Gastrocnemius medialis (tissue), 4 donors: ENCODE data around the gene CCL7. TPM values are rescaled to one million over a fixed set of nuclear protein-coding genes. Genes with fewer than 3 reads are reported as not detected.

Experiments used
- ATAC-seq, 2 donors: fragments of 150-250 bp; one replicate each; pipeline ENCODE4 v1.9.1; 2016
- DNase-seq, 2 donors: peaks; one replicate each; pipeline ENCODE4 v3.0.0-alpha.2; 2019
- H3K27ac ChIP-seq, 4 donors: fragments of 200-600 bp; sonication (generic); 1 replicate in 1 of 4; 2 replicates in 3 of 4; pipeline ENCODE4 v1.5.1; 2016 to 2018; ENCODE audit warnings: mild to moderate bottlenecking in 2 of 4, moderate library complexity in 1 of 4
- H3K27me3 ChIP-seq, 3 donors: fragments of 200-600 bp; sonication (generic) in 2 of 3; 1 replicate in 1 of 3; 2 replicates in 2 of 3; pipeline versions ENCODE4 v1.5.1 to v1.6.0; 2016 to 2019; ENCODE audit warnings: mild to moderate bottlenecking in 1 of 3, moderate library complexity in 1 of 3
- H3K36me3 ChIP-seq, 2 donors: fragments of 200-600 bp; sonication (generic) in 1 of 2; one replicate each; pipeline ENCODE4 v1.5.1; 2017 to 2018
- H3K4me1 ChIP-seq, 2 donors: fragments of 200-600 bp; sonication (generic) in 1 of 2; one replicate each; pipeline ENCODE4 v1.5.1; 2016 to 2017; ENCODE audit warnings: mild to moderate bottlenecking in 2 of 2
- H3K4me3 ChIP-seq, 4 donors: fragments of 200-600 bp; sonication (generic) in 3 of 4; 1 replicate in 1 of 4; 2 replicates in 3 of 4; pipeline ENCODE4 v1.5.1; 2016 to 2019; ENCODE audit warnings: mild to moderate bottlenecking in 2 of 4
- H3K9me3 ChIP-seq, 3 donors: fragments of 200-600 bp; sonication (generic) in 2 of 3; 1 replicate in 1 of 3; 2 replicates in 2 of 3; pipeline ENCODE4 v1.5.1; 2016 to 2019
- POLR2A ChIP-seq, 2 donors: fragments of 450-650 bp; IDR thresholded peaks; one replicate each; pipeline ENCODE4 v1.6.1; 2017; ENCODE audit warnings: antibody characterized with exemption in 2 of 2, mild to moderate bottlenecking in 2 of 2, moderate library complexity in 2 of 2
- in situ Hi-C, 4 donors: fragments of 200-750 bp; cut with MboI; loops; one replicate each; pipeline versions ENCODE4 v1.15.0 to v1.8.0; 2017; ENCODE audit warnings: low sequenced_read_pairs in 4 of 4
- intact Hi-C: fragments of 100-400 bp; cut with DNase I; formaldehyde crosslinking; loops from one replicate; pipeline ENCODE4 v1.15.1; 2023; ENCODE audit warnings: low total_unique reads
- total RNA-seq, 4 donors: library from RNA; depleted of rRNA; stranded (reverse); fragments of >200 nt; gene quantifications; one replicate each; pipeline versions ENCODE4 v1.1.0 to v1.2.3, GENCODE V29; 2016
- TF ChIP-seq, protein P1 (sequence below), 5 experiments: fragments of 450-650 bp in 3 of 5; fragments of 200-600 bp in 2 of 5; sonication (generic) in 2 of 5; IDR thresholded peaks in 4 of 5; conservative IDR thresholded peaks in 1 of 5; 1 replicate in 4 of 5; 2 replicates in 1 of 5; pipeline ENCODE4 v1.5.1; 2016 to 2019; ENCODE audit warnings: antibody characterized with exemption in 5 of 5, mild to moderate bottlenecking in 3 of 5, moderate library complexity in 3 of 5

The CCL7 gene
- total RNA-seq, 4 donors from 2014 or later = not detected

DNA sequence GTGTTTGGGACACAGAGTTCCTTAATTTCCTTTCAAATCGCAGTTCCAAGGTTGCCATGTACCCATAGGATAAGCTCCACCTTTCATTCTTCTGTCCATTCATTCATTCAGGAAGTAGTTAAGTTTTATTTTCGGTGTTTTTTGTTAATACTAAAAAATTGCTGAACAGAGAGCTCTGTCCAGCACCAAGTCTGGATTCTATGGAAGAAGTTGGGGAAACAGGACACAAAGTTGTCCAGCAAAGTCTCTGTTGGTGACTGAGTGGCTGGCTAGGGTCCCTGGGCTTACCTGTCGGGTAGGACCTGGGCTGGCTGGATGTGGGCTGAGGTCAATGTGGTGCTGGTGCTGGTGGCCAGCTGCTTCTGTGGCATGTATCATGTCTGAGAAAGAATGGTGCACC, 32.6 kb upstream of the CCL7 start:
- Histone ChIP-seq H3K27ac (no peak overlapping the region), H3K9me3 (no peaks in the 10 kb centered on the region), H3K4me3 (no peak overlapping the region), H3K4me1 (peaks cover 52 to 75% of the 10 kb centered on the region in 2 donors), H3K27me3 (no peaks in the 10 kb centered on the region), H3K36me3 (no peaks in the 10 kb centered on the region)
- ATAC-seq = no peak
- in situ Hi-C loops = no loop called here
- TF ChIP-seq POLR2A (IDR thresholded peaks at IDR 0.05) = no peak
- TF ChIP-seq, protein P1, sequence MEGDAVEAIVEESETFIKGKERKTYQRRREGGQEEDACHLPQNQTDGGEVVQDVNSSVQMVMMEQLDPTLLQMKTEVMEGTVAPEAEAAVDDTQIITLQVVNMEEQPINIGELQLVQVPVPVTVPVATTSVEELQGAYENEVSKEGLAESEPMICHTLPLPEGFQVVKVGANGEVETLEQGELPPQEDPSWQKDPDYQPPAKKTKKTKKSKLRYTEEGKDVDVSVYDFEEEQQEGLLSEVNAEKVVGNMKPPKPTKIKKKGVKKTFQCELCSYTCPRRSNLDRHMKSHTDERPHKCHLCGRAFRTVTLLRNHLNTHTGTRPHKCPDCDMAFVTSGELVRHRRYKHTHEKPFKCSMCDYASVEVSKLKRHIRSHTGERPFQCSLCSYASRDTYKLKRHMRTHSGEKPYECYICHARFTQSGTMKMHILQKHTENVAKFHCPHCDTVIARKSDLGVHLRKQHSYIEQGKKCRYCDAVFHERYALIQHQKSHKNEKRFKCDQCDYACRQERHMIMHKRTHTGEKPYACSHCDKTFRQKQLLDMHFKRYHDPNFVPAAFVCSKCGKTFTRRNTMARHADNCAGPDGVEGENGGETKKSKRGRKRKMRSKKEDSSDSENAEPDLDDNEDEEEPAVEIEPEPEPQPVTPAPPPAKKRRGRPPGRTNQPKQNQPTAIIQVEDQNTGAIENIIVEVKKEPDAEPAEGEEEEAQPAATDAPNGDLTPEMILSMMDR (IDR thresholded peaks at IDR 0.05 in 4 of 5, conservative IDR thresholded peaks at IDR 0.05 in 1 of 5) = no peak
- DNase-seq = no peak
- intact Hi-C loops = loop anchor here (5.0 kb wide), 1 partner anchor 35 kb away; no protein-coding TSS in a partner anchor

DNA sequence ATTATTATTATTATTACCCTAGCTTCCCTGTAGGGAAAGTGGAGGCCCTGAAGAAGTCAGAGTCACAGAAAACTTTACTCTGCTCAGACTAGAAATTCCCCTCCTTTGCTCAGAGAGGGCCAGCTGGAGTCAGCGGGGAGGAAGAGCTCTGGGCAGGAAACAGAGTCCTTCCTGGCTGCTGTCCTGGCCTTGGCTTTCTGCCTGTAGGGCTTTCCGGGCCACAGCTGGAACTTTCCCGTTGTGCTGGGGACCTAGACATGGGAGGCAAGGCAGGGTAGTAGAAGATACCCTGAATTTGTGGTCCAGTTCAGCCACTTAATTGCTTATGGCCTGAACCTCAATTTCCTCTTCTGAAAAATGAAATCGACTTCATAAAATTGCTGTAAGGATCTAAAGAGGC, 29.0 kb upstream of the CCL7 start:
- peak overlapping the region in 2 of 4 donors; percentile 29 to 39 for H3K27ac ChIP-seq

DNA sequence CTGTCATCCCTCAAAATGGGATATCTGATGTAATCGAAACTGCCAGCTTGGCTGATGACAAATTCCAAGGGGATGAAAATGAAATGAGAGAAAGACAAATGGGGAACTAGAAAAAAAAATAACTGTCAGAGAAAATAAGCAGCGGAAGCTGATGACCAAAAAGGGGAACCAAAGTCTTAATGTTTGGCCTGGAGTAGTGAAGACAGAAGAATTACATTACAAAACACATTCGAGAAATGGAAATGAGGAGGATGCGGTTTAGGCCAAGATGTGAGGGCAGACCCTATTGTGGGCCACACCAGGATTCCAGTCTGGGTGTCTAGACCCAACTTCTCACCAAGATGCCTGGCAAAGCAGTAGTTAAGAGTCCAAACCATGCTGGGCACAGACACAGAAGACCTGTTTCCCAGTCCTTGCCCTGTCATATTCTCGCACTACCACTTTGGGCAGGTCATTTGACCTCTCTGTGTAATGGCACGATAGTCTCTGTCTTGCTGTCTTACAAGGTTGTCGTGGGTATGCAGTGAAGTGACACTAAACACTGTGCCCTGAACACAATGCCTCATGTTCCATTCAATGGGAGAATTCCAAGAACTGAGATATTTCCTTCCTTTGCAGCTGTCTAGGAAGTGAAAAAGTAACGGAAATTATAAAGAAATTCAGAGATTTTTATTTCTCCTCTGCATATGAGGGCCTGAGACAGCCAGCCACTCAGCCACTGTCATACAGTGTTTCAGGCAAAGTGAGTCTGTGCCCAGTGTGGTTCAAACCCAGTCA, 27.2 kb upstream of the CCL7 start:
- DNase-seq (no peak), ATAC-seq (no peak)
- intact Hi-C loops (no loop called here), in situ Hi-C loops (no loop called here)
- Histone ChIP-seq H3K36me3 (no peaks in the 10 kb centered on the region), H3K9me3 (no peaks in the 10 kb centered on the region), H3K27ac (peak overlapping the region in 1 of 4 donors; percentile 47), H3K4me3 (no peak overlapping the region), H3K27me3 (no peaks in the 10 kb centered on the region), H3K4me1 (peaks cover 25 to 47% of the 10 kb centered on the region in 2 donors)
- TF ChIP-seq POLR2A (IDR thresholded peaks at IDR 0.05) = no peak
- TF ChIP-seq, protein P1 (IDR thresholded peaks at IDR 0.05 in 4 of 5, conservative IDR thresholded peaks at IDR 0.05 in 1 of 5) = no peak

More for the DNA sequence above, 29.0 kb upstream of the CCL7 start:
- H3K4me3 ChIP-seq = no peak overlapping the region
- peaks cover 31 to 55% of the 10 kb centered on the region in 2 donors for H3K4me1 ChIP-seq
- DNase-seq = peak; percentile 46 to 52
- ATAC-seq = peak; percentile 52 to 62
- H3K36me3 ChIP-seq = no peaks in the 10 kb centered on the region
- H3K9me3 ChIP-seq = no peaks in the 10 kb centered on the region
- H3K27me3 ChIP-seq = no peaks in the 10 kb centered on the region
- TF ChIP-seq POLR2A (IDR thresholded peaks at IDR 0.05) = no peak
- TF ChIP-seq, protein P1 (IDR thresholded peaks at IDR 0.05 in 4 of 5, conservative IDR thresholded peaks at IDR 0.05 in 1 of 5) = no peak
- in situ Hi-C loops (no loop called here), intact Hi-C loops (no loop called here)

DNA sequence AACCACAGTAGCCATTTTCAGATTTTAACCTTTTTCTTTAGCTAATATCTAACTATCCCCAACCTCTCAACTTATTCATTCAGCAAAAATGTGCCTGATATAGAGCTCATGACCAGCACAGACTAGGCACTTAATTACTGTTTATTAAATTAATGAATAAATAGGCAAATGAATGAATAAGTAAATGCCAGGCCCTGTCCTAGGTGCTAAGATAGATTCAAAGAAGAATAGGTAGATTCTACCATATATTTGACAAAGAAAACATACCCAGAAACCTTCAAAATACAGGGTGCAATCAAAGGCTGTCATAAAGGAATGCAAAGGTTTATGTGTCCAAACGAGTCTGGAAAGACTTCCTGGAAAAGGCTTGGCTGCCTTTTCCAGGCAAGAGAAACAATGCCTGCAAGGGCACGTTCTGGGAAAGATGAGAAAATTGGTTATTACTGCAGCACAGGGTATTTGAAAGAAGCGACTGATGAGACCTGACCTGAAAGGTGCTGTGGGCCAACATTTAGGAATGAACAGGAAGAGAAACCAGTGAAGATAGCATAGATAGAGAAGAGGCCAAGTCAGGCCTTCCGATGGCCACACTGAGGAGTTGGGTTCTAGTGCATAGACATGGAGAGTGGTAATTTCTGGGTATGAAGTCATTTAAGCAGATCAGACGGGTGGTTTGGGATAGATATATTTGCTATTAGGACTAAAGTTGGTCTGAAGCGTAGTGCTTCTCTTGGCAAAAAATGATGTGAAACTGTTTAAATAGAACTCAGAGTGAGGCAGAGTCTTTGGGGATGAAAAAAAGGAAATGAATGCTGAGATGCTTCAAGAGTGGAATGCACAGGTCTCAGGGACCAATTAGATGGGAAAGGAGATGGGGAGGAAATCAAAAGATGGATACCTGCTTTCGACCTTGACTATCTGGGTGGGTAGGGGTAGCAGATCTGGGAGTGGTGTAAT, 26.4 kb upstream of the CCL7 start:
- DNase-seq = no peak
- no peaks in the 10 kb centered on the region for H3K36me3 ChIP-seq
- TF ChIP-seq, protein P1 (IDR thresholded peaks at IDR 0.05 in 4 of 5, conservative IDR thresholded peaks at IDR 0.05 in 1 of 5) = no peak
- no peak overlapping the region for H3K27ac ChIP-seq
- H3K4me3 ChIP-seq = no peak overlapping the region
- in situ Hi-C loops = no loop called here
- H3K27me3 ChIP-seq = no peaks in the 10 kb centered on the region
- peaks cover 25 to 44% of the 10 kb centered on the region in 2 donors for H3K4me1 ChIP-seq
- H3K9me3 ChIP-seq = no peaks in the 10 kb centered on the region
- intact Hi-C loops = no loop called here
- ATAC-seq = no peak
